GM21515 (cell line): Measurements from ENCODE around the gene SPESP1.

Experiments used
- ATAC-seq: cut with Tn5 transposase; IDR thresholded peaks from one replicate; pipeline ENCODE4 v1.9.1; 2021; ENCODE audit not compliant: unreplicated experiment

Gene SPESP1

DNA sequence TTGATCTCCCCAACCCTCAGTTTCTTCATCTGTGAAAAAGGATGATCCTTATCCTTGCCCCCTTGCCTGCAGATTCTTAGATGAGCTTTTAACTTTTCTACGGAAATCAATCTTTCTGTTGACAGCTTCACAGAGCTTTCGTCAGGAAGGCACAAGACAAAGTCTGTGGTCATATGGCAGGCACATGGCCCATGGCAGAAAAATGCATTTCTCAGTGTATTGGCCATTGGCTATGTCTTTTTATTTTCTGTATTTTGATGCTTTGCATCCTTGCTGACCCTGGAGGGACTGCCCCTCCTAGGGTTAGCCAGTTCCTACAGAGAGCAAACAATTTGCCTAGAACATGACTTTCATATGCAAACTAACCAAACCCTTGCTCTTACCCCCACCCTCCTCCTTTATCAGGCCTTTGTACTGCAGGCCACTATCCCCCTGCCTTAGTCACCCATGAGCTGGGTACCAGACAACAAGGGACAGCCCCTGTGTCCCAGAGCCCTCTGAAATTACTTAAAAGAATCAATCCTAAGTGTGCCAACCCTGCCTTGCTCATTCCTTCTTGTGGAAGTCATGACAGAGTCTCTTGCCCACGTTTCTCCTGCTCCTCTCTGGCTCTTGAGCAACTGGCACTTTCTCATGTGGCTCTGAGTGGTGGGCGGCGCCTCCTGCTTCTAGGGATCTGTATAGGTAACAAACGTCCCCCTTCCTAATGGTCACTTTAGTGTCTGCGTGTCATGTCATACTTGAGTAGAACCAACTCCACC lies 60.1 kb downstream of the SPESP1 start:
- no peak for ATAC-seq

DNA sequence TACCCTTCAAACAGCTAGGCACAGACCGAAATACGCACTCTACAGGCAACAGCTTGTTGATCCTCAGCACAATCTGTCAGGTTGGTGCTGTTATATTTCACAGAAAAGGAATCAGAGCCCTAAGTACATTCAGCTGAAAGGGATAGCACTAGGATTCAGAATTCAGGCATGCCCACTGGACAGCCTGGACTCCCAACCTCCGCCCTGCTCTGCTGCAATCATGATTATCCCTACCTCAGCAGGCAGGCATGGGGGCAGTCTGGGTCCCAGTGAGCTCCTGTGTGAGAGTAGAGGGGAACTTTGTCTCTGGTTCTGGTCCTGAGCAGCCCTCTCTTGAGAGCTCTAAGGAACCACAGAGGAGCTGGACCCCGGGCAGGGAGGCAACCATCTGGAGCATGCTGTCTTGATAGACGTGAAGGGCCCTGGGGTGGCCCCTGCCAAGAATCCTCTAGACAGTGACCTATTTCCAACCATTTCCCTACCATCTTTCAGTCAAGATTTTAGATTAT lies 60.7 kb downstream of the SPESP1 start:
- ATAC-seq = no peak

DNA sequence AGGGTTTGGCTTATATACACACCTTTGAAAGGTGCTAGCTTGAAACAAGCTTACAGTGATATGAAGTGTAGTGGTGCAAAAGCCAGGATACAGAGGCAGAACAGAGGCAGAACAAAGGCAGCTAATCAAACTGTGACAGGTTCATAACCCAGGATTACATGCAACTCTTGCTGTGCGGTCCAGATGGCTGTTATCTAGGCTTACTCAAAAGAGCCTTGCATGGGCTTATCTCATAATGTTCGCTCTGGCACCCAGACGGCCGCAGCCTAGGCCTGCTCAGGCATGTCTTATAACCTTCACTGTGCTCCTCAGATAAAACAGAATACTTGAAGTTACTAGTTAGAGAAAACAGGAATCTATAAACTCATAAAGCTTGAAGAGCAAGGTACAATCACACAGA lies 61.4 kb downstream of the SPESP1 start:
- ATAC-seq = no peak

DNA sequence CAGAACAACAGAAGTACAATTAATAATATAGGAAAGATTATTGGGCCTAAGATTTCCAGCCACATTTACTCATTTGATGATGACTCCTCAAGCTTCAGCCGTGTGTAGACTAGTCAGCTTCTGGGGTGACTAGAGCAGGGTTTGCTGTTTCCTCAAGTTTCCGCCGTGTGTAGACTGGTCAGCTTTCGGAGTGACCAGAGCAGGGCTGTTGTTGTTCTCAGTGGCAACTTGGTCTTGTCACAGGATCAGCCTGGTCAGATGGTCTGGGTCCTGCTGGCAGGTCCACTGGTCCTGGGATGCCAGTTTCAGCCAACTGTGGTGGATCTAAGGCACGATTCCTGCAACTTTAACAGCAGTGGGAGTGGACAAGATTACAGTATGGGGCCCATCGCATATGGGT lies 62.4 kb downstream of the SPESP1 start:
- no peak for ATAC-seq

DNA sequence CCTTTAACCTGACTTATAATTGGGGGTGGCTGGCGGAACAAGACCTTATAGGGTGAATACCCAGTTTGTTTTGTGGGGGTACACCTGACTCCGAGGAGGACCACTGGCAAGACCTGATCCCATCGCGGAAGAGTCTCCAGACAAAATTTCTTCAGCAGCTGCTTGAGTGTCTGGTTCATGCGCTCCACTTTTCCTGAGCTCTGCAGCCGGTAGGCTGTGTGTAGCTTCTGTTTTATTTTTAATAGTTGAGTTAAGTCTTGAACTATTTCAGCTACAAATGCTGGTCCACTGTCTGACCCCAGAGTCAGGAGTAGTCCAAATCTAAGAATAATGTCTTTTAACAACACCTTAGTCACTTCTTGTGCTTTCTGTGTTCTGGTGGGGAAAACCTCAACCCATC lies 63.0 kb downstream of the SPESP1 start:
- ATAC-seq = no peak

DNA sequence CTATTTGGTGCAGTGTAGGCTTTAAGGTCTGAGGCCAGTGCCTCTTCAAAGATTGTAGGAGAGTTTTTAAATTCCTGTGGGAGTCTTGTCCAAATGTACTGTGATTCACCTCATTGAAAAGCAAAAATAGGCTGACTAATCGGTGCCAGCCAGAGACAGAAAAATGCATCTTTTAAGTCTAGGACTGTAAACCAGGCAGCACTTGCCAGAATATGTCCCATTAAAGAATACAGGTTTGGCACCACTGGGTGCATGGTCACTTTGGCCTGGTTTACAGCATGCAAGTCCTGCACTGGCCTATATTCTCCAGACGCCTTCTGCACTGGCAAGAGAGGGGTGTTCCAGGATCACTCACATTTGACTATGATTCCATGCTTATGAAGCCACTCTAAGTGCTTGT lies 63.8 kb downstream of the SPESP1 start:
- ATAC-seq = no peak

DNA sequence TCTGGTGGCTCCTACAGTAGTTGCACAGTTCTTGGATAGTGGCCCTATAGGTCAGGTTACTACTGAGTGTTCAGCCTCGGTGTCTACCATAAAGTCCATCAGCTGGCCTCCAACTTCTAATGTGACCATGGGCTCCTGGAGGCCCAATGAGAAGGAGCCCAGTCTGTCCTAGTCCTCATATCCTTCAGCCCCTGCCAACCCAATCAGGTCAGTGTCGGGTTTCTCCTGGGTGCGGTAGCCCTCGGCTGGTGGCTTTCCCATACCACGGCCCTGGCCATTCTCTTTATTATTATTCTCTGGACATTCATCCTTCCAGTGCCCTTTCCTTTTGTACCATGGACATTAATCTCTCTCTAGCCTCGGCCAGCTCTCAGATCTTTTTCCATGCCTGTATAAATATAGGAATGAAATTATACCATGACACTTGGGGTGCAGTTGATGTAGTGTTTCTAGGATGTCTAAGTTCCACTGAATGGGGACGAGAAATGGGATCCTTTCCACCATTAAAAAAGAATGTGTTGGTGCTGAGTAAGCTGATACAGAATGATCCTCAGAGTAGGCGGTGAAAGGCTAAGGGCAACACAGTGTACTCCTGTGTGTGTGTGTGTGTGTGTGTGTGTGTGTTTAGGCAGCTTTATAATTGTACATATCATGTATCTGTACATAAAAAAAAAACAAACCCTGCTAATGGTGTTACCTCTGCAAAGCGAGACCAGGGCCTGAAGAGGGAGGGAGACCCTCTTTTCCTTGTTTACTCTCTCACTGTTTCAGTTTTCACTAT lies 64.8 kb downstream of the SPESP1 start:
- ATAC-seq = no peak
